HG03135 (cell line): ENCODE data around the gene AGAP2.
"Not testable (repeated sequence)": the region's sequence is repeated elsewhere in the genome, so short reads cannot be mapped to it uniquely, and the experiment has no call there.

Source experiments
- ATAC-seq: cut with Tn5 transposase; IDR thresholded peaks from one replicate; pipeline ENCODE4 v1.9.1; 2021; ENCODE audit warnings: mild to moderate bottlenecking, moderate library complexity; ENCODE audit not compliant: unreplicated experiment

AGAP2 gene

DNA sequence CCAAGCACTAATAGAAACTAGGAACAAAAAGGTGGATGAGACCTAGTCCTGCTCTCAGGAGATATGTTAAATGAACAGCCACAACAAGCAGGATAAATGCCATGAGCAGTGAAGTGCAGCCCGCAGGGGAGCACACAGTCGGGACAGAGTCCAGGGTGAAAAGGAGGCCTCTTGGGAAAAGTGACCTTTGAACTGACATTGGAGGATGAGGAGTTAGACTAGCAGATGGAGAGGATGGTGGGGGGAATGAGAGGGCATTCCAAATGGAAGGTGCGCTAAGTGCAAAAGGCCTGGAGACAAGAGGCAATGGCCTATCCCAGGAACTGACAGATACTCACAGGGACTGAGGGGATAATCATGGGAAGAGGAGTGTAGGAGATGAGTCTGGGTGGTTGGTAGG is 40.1 kb downstream of the AGAP2 start:
- no peak for ATAC-seq

GRCh38 chr12:57697076-57697475 is 41.5 kb downstream of the AGAP2 start:
- ATAC-seq: no peak

- ATAC-seq: no peak
These were observed 42.6 kb downstream of the AGAP2 start for GRCh38 chr12:57695770-57696432.

GRCh38 chr12:57694459-57695019 is 44.0 kb downstream of the AGAP2 start:
- no peak for ATAC-seq

DNA sequence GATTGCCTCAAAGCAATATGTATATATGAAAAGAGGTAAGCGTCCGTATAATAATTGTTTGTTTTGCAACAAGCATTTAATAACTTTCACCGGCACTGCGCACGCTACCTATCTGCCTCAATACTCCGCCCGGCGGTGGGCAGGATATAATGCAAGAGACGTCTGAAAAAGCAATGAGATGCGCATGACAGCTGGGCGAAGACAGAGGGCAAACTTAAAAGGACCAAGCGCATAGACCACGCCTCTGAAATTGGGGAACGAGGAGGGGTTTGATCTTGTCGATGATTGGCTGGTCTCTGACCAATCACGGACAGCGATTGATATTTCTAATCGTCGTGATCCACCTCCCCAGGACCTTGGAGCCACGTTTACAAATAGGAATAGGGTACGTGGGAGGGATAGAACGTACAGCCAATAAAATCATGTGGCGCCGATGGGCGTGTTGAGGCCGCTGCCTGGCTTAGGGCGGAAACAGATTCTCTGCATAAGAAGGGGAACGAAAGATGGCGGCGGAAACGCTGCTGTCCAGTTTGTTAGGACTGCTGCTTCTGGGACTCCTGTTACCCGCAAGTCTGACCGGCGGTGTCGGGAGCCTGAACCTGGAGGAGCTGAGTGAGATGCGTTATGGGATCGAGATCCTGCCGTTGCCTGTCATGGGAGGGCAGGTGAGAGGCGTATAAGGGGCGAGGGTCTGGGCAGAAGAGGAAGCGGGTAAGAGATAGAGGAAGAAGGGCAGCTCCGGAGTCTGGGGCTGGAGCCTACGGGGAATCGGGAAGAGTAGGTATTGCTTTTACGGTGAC is 44.7 kb downstream of the AGAP2 start, which contains the start of gene OS9:
Gene OS9 (plus strand): TSS at position 474 of the 800 bp plus-strand sequence. CDS start 30 bp downstream, at position 504.
- peak; percentile 96 for ATAC-seq

DNA sequence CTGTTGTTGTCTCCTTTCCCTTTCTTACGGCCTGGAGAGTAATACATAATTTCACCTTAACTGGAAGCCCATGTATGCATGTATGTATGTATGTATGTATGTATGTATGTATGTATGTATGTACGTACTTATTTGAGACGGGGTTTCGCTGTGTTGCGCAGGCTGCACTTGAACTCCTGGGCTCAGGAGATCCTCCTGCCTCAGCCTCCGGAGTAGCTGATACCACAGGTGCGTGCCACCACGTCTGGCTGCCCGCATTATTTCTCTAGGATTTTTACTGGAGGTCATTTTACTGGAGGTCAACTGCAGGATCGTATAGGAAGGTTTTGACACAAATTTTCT is 45.3 kb downstream of the AGAP2 start:
- ATAC-seq: no peak

DNA sequence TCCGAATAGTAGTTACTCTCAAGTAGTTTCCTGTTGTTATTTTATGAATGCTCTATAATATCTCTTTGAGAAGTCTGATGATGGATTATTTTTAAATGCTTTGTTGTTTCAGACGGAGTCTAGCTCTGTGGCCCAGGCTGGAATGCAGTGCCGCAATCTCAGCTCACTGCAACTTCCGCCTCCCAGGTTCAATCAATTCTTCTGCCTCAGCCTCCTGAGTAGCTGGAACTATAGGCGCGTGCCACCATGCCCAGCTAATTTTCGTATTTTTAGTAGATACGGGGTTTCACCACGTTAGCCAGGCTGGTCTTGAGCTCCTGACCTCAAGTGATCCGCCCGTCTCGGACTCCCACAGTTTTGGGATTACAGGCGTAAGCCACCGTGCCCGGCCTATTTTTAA is 46.0 kb downstream of the AGAP2 start:
- no peak for ATAC-seq

GRCh38 chr12:57688931-57689330 is 49.6 kb downstream of the AGAP2 start:
- no peak for ATAC-seq

DNA sequence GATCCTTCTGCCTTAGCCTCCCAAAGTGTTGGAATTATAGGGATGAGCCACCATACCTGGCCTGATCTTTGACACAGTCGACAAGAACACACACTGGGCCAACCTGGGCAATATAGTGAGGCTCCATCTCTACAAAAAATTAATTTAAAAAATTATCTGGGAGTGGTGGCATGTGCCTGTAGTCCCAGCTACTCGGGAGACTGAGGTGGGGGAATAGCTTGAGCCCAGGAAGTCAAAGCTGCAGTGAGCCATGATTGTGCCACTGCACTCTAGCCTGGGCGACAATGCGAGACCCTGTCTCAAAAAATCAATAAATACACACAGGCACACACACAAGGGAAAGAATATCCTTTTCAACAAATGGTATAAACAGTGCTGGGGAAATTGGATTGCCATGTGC is 50.7 kb downstream of the AGAP2 start:
- ATAC-seq: no peak

DNA sequence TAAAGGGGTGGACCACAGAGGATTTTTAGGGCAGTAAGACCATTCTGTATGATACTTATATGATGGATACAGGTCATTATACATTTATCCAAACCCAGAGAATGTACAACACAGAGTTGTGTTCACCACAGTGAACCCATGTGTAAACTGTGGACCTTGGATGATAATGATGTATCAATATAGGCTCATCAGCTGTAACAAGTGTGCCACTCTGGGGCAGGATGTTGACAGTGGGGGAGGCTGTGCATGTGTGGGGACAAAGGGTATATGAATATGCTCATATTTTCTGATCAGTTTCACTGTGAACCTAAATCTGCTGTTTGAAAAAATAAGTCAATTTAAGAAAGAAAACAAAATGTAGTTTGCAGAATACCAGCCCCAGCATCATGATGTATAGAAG is 58.8 kb downstream of the AGAP2 start:
- no peak for ATAC-seq

DNA sequence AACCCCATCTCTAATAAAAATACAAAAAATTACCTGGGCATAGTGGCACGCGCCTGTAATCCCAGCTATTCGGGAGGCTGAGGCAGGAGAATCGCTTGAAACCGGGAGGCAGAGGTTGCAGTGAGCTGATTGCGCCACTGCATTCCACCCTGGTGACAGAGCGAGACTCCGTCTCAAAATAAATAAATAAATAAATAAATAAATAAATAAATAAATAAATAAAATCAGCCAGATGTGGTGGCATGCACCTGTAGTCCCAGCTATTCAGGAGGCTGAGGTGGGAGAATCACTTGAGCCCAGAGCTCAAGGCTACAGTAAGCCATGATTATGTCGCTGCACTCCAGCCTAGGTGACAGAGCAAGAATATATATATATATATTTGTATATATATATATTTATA is 60.6 kb downstream of the AGAP2 start:
- ATAC-seq: not testable (repeated sequence)

GRCh38 chr12:57674691-57675090 is 63.9 kb downstream of the AGAP2 start:
- ATAC-seq: no peak
